Smooth muscle cell of trachea (primary cell): ENCODE data around the gene GPR158. TPM values are rescaled to one million over a fixed set of nuclear protein-coding genes. Genes with fewer than 3 reads are reported as not detected.

ENCODE experiments used
- total RNA-seq: library from RNA; depleted of rRNA; stranded (reverse); fragments of >200 nt; gene quantifications from 2 replicates; pipeline ENCODE4 v1.2.1, GENCODE V29; 2014

GPR158 gene
- total RNA-seq: under 0.01 TPM in 1 of 2 replicates, not detected in the other

DNA sequence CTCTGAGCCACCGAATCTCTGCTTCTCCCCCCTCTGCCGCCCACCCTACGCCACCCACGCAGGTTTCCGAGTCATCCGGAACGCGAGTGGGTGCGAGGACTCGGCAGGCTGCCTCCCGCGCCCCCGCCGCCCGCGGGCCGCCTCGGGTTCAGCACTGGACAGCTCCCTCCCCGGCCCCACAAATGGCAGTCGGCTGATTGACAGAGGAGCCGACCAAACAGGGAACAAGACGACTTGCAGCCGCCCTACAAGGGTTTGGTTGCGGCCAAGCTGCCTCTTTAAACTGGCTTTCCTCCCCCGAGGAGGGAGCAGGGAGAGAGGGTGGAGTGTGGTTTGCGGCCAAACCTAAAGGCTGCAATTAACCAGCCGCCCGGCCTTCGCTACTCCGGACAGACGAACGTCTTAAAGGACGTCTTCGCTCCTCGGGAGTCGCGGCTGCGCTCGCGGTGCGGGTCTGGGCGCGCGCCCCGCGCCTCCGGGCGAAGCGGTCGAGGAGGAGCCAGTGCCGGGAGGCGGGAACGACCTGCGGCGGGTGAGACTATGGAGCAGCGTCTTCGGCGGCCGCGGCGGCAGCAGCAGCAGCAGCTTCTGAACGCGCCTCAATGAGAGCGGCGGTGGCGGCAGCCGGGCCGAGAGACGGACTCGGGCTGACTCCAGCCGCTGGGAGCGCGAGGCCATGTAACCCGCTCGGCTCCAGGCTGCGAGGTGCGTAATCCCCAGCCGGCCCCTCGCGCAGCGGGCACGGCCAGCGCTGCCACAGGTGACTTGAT lies at the start of gene GPR158:
GPR158 (plus strand) TSS at position 541 of the 770 bp plus-strand sequence. CDS start 420 bp downstream, outside the sequence.

Other genes starting within 250 kb of the GPR158 start
- gene PRTFDC1, start 222.4 kb upstream of the GPR158 start, total RNA-seq: 31.8 and 71.3 TPM in 2 replicates
- under 0.01 TPM in 1 of 2 replicates, not detected in the other for gene ENKUR, start 158.8 kb upstream of the GPR158 start, total RNA-seq
- gene THNSL1, start 158.4 kb upstream of the GPR158 start, total RNA-seq: 5.8 and 6.1 TPM in 2 replicates